Ureter (tissue), 1 donor: Measurements from ENCODE around the gene ARID1A. TPM values are rescaled to one million over a fixed set of nuclear protein-coding genes. Genes with fewer than 3 reads are reported as not detected.
A peak's percentile ranks its signal among the peaks of the same experiment; 100 is the strongest.

ENCODE experiments used
- DNase-seq: peaks from one replicate; pipeline ENCODE4 v3.0.0-alpha.2; 2020; ENCODE audit warnings: low spot score
- total RNA-seq: library from RNA; stranded (reverse); gene quantifications from one replicate; pipeline ENCODE4 v1.2.4, GENCODE V29; 2023
- donor health status: DM: yes; HTN: yes; CAD: no.

ARID1A gene
- total RNA-seq, 1 donor from 2014 or later: 119 TPM

DNA sequence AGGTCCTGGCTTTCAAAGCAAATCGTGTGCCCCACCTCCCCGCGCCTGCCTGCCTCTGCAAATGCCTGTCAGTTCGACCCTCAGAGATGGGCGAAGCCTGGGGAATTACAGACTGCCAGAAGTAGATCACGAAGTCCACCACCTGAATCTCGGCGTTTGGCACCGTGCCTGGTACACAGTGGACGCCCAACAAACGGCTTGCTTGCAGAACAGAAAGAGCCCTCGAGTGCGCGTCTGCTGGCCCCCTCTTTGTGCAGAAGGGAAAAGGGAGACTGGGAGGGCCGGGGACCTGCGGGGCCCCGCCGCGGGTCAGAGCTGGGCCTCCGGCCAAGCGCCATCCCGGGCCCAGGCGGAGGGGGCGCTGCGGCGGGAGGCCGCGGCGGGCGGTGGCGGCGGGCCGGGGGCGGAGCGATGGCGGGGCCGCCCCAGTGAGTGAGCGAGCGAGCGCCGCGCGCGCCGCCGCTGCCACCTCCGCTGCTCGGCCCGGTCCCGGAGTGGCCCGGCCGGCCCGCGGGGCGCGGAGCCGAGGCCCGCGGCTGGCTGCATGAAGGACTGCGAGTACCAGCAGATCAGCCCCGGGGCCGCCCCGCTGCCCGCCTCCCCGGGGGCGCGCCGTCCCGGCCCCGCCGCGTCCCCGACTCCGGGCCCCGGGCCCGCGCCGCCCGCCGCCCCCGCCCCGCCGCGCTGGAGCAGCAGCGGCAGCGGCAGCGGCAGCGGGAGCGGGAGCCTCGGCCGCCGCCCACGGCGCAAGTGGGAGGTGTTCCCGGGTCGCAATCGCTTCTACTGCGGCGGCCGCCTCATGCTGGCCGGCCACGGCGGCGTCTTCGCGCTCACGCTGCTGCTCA, 130.7 kb downstream of the ARID1A start, which contains the start of gene ZDHHC18:
Gene ZDHHC18, plus strand, starts transcription at position 428 of the 845 bp plus-strand sequence. Its CDS starts 117 bp downstream, at position 545.
- DNase-seq: peak; percentile 65

DNA sequence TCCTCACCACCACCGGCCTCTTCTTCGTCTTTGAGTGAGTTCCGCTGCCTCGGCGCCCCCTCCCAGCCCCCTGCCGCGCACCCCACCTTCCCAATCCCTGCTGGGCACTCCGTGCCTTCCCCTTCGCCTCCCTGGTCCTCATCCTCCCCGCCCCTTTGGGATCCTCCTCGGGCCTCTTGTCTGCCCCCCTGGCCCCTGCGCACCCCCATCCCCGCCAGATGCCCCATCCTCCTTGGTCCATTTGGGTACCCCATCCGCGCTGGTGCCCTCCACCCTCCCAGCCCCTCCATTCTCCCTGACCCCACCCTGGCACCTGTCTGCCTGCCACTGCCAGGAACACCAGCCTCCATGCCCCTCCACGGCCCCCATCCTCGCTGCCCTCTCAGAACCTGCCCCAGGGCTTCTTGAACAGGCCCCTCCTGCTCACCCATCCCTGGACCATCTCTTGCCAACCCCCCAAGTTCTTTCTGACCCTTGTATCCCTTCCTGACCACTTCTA, 131.3 kb downstream of the ARID1A start:
- no peak for DNase-seq

DNA sequence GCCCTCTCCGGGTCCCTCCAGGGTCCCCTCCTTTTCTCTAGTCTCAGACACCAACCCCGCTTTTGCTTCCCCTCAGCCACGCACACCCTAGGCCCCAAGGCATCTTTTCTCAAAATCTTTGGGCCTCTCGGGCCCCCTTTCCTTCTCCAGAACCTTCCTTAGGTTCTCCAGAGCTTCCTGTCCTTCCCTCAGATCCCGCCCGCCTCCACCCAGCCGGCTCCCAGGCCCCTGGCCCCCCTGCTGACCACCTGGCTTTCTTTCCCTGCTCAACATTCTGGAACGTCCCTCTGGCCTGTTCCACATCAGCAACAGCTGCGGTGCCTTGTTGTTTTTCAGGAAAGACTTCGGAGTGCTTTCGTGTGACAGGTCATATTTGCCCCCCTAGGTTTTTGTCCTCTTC, 131.8 kb downstream of the ARID1A start:
- no peak for DNase-seq

DNA sequence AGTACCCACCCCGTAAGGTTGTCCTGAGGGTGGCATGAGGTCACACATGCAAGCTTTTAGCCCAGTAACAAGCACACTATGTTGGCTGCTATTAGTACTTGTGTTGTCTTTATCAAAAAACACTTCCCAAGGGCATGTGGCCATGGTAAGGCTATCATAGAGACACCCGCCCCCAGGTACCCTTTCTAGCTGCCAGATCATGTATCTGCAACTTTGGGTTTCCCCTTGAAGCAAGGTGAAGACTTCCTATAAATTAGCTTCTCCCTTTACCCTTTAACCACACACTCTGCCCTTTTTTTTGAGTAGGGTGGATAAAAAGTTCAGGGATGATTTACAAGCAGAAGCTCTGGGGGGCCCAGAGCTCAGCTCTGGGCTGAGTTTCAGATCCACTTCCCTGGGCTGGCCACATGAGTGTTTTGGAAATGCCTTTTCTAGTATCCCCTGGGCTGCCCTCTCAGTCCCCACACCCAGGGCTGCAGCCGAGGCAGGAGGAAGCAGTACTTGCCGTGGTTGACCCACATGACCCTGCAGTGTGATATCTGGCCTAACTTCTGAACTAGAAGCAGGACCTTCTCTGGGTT, 132.7 kb downstream of the ARID1A start:
- no peak for DNase-seq

DNA sequence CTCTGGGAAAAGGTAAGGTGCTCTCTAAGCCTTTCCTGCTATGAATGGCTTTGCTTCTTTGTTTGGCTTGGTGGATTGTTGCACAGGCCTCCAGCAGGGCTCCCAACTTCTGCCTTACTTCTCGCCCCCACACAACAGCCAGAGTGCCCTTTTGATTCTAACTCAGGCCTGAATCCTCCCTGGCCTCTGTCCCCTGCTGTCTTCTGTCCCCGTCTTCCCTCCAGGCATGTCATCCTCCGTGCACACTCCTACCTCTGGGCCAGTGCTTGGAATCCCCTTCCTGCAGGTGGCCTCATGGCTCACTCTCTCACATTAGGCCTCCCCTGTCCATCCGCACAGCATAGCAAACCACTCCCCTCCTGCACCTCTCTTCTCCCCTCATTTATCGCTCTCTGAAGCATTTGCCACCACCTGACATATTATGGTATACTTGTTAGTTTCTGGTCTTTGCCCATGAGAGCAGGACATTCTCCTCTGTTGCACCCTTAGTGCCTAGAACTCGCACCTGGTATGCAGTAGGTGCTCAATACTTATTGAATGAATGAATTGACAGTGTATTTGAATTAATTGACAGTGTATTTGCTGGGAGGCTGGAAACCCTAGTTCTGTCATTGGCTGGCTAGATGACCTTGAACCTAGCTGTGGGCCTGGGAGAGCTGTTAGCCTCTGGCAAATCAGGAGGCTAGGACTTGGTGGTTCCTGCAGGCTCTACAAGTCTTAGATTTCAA, 133.5 kb downstream of the ARID1A start:
- no peak for DNase-seq

DNA sequence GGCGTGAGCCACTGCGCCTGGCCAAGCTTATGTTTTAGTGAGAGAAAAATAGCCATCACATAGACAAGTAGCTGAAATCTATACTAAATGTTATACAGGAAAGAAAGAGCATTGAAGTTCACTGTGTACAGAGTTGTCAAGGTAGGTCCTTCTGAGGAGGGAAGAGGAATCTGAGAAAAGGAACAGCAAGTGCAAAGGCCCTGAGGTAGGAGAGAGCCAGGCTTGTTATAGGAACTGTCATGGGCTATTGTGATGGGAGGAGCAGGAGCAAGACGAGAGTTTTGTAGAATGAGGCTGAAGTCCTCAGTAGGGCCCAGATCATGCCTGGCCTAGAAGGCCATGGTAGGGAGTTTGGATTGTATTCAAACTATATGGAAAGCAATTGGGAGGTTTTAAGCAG, 135.2 kb downstream of the ARID1A start:
- no peak for DNase-seq

Other genes starting within 250 kb of the ARID1A start
- 400 TPM for gene HMGN2, start 223.6 kb upstream of the ARID1A start, total RNA-seq
- 23.2 TPM for gene RPS6KA1, start 166.3 kb upstream of the ARID1A start, total RNA-seq
- gene PIGV, start 91.9 kb downstream of the ARID1A start, total RNA-seq: 17.0 TPM
- gene ZDHHC18, start 130.7 kb downstream of the ARID1A start, total RNA-seq: 21.0 TPM
- 93.7 TPM for gene SFN, start 167.1 kb downstream of the ARID1A start, total RNA-seq
- 47.3 TPM for gene GPN2, start 194.3 kb downstream of the ARID1A start, total RNA-seq
- gene GPATCH3, start 204.5 kb downstream of the ARID1A start, total RNA-seq: 9.0 TPM
- not detected for gene NR0B2, start 218.0 kb downstream of the ARID1A start, total RNA-seq
- gene NUDC, start 225.7 kb downstream of the ARID1A start, total RNA-seq: 56.1 TPM